NCI-H1417 (cell line): ENCODE measurements around the gene GLT1D1.

Experiments used
- DNase-seq, 3 experiments: peaks; one replicate each; lab custom pipeline; 2025; lab: John Stamatoyannopoulos, UW

The GLT1D1 gene

GRCh38 chr12:128966203-128966810 lies 113.0 kb downstream of the GLT1D1 start:
- peak; percentile 67 to 85 (median 72) for DNase-seq

GRCh38 chr12:128968668-128969067 lies 115.4 kb downstream of the GLT1D1 start:
- DNase-seq = peak in 2 of 3 experiments; percentile 56 to 68

GRCh38 chr12:128969480-128970055 lies 116.3 kb downstream of the GLT1D1 start:
- DNase-seq = peak; percentile 98 to 99 (median 98)

- DNase-seq = no peak
Measured at GRCh38 chr12:128970110-128970509, 116.8 kb downstream of the GLT1D1 start.

- DNase-seq = peak in 2 of 3 experiments; percentile 21 to 40
Measured at GRCh38 chr12:128970941-128971340, 117.7 kb downstream of the GLT1D1 start.

GRCh38 chr12:128971802-128972201 lies 118.5 kb downstream of the GLT1D1 start:
- DNase-seq = peak in 2 of 3 experiments; percentile 19 to 93

GRCh38 chr12:128973883-128974681 lies 120.8 kb downstream of the GLT1D1 start:
- DNase-seq = no peak

- DNase-seq = peak in 1 of 3 experiments; percentile 21
Measured at GRCh38 chr12:128974881-128975280, 121.6 kb downstream of the GLT1D1 start.

GRCh38 chr12:128976120-128976738 lies 123.0 kb downstream of the GLT1D1 start:
- peak in 1 of 3 experiments; percentile 85 for DNase-seq

GRCh38 chr12:128977441-128977840 lies 124.2 kb downstream of the GLT1D1 start:
- peak in 2 of 3 experiments; percentile 26 to 32 for DNase-seq

- peak in 1 of 3 experiments; percentile 60 for DNase-seq
Measured at GRCh38 chr12:128978067-128978466, 124.8 kb downstream of the GLT1D1 start.

- DNase-seq = peak in 1 of 3 experiments; percentile 93
Measured at GRCh38 chr12:128980623-128981022, 127.3 kb downstream of the GLT1D1 start.

- DNase-seq = no peak
Measured at GRCh38 chr12:128981971-128982533, 128.8 kb downstream of the GLT1D1 start.

- DNase-seq = peak in 1 of 3 experiments; percentile 90
Measured at GRCh38 chr12:128982933-128983332, 129.7 kb downstream of the GLT1D1 start.

GRCh38 chr12:128983371-128983770 lies 130.1 kb downstream of the GLT1D1 start:
- DNase-seq = peak in 1 of 3 experiments; percentile 71

GRCh38 chr12:128986957-128987356 lies 133.7 kb downstream of the GLT1D1 start:
- DNase-seq = no peak

GRCh38 chr12:128989287-128989686 lies 136.0 kb downstream of the GLT1D1 start:
- DNase-seq = no peak

- DNase-seq = peak in 1 of 3 experiments; percentile 25
Measured at GRCh38 chr12:128991716-128992115, 138.4 kb downstream of the GLT1D1 start.

GRCh38 chr12:128992116-128992515 lies 138.8 kb downstream of the GLT1D1 start:
- DNase-seq = no peak

- no peak for DNase-seq
Measured at GRCh38 chr12:128992550-128992949, 139.3 kb downstream of the GLT1D1 start.

GRCh38 chr12:128994856-128995255 lies 141.6 kb downstream of the GLT1D1 start:
- peak; percentile 14 to 70 (median 49) for DNase-seq

GRCh38 chr12:128995619-128996018 lies 142.3 kb downstream of the GLT1D1 start:
- DNase-seq = no peak
